ENCODE data around the gene FHAD1.

DNA sequence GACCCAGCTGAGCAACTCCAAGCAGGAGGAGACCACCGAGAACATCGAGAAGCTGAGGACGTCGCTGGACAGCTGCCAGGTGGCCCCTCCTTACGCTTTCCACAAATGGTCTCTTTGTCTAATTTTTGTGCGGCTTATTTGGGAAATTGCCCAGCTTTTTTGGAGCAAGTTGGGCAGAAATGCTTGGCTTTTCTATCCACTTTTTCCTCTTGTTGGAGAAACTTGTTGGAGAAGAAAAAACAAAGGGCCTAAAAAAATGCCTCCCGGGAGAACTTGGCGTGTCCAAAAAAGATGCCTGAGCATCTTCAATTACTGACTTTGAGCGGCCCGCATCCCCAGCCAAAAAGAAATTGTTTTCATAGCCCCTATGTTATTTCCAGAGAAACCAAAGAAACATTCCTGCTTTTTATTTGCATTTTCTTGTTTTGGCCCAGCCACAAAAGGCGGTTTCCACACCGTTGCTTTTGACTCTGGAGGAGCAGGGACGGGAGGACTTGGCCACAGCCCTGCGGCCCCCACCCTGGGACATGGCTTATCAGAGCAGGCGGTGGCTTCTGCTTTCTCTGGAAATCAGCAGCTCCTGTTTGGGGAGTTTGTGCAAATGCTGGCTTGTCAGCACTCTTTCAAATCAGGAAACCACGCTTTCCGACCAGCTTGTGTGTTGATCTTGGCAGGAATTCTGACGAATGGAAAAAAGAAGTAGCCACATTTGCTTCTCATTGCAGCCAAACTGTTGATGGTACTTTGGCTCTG lies 81.5 kb downstream of the FHAD1 start:
- TF ChIP-seq CTCF (IDR thresholded peaks at IDR 0.05 in 4 of 5, conservative IDR thresholded peaks at IDR 0.05 in 1 of 5) (no peak), POLR2A (IDR thresholded peaks at IDR 0.05) (no peak)
